ENCODE results near the gene EDNRA.
A peak's percentile ranks its signal among the peaks of the same experiment; 100 is the strongest.

The EDNRA gene

GRCh38 chr4:147539959-147540358 lies 59.1 kb downstream of the EDNRA start:
- DNase-seq (ENCODE audit: low spot score): no peak
- FAIRE-seq: no peak

- DNase-seq (ENCODE audit: low spot score): no peak
- no peak for FAIRE-seq
Observed at GRCh38 chr4:147542229-147542990, 61.5 kb downstream of the EDNRA start.

GRCh38 chr4:147543034-147543433 lies 62.1 kb downstream of the EDNRA start:
- FAIRE-seq (no peak), DNase-seq (ENCODE audit: low spot score) (no peak)

- no peak for DNase-seq (ENCODE audit: low spot score)
- FAIRE-seq: no peak
Observed at GRCh38 chr4:147546349-147546748, 65.5 kb downstream of the EDNRA start.

- FAIRE-seq: no peak
Observed at GRCh38 chr4:147547314-147548056, 66.6 kb downstream of the EDNRA start.

GRCh38 chr4:147548256-147548655 lies 67.4 kb downstream of the EDNRA start:
- DNase-seq (ENCODE audit: low spot score) (no peak), FAIRE-seq (no peak)

More at GRCh38 chr4:147547314-147548056, 66.6 kb downstream of the EDNRA start:
- DNase-seq (ENCODE audit: low spot score): no peak

- DNase-seq (ENCODE audit: low spot score): no peak
- FAIRE-seq: no peak
Observed at GRCh38 chr4:147550626-147551246, 69.8 kb downstream of the EDNRA start.

- no peak for FAIRE-seq
- DNase-seq (ENCODE audit: low spot score): no peak
Observed at GRCh38 chr4:147560625-147561024, 79.7 kb downstream of the EDNRA start.

GRCh38 chr4:147566762-147567161 lies 85.9 kb downstream of the EDNRA start:
- DNase-seq (ENCODE audit: low spot score): no peak
- FAIRE-seq: no peak

GRCh38 chr4:147567276-147567675 lies 86.4 kb downstream of the EDNRA start:
- DNase-seq (ENCODE audit: low spot score): no peak
- FAIRE-seq: no peak

GRCh38 chr4:147570616-147571015 lies 89.7 kb downstream of the EDNRA start:
- no peak for FAIRE-seq
- DNase-seq (ENCODE audit: low spot score): no peak

GRCh38 chr4:147571036-147571770 lies 90.3 kb downstream of the EDNRA start:
- DNase-seq (ENCODE audit: low spot score) (no peak), FAIRE-seq (no peak)

GRCh38 chr4:147576084-147576483 lies 95.2 kb downstream of the EDNRA start:
- FAIRE-seq: no peak
- DNase-seq (ENCODE audit: low spot score): no peak

GRCh38 chr4:147578051-147578476 lies 97.2 kb downstream of the EDNRA start:
- FAIRE-seq (peak; percentile 86), DNase-seq (ENCODE audit: low spot score) (peak; percentile 87)

- DNase-seq (ENCODE audit: low spot score): no peak
- FAIRE-seq: no peak
Observed at GRCh38 chr4:147578593-147578992, 97.7 kb downstream of the EDNRA start.

GRCh38 chr4:147580396-147580795 lies 99.5 kb downstream of the EDNRA start:
- DNase-seq (ENCODE audit: low spot score) (no peak), FAIRE-seq (no peak)

GRCh38 chr4:147581606-147582350 lies 100.9 kb downstream of the EDNRA start:
- FAIRE-seq (no peak), DNase-seq (ENCODE audit: low spot score) (no peak)

GRCh38 chr4:147582386-147583060 lies 101.6 kb downstream of the EDNRA start:
- FAIRE-seq (no peak), DNase-seq (ENCODE audit: low spot score) (no peak)

GRCh38 chr4:147583876-147584275 lies 103.0 kb downstream of the EDNRA start:
- FAIRE-seq (no peak), DNase-seq (ENCODE audit: low spot score) (no peak)

- FAIRE-seq: no peak
- DNase-seq (ENCODE audit: low spot score): no peak
Observed at GRCh38 chr4:147586032-147586431, 105.1 kb downstream of the EDNRA start.
